GM19240 (cell line): ENCODE results near the gene SLC40A1.

Experiments
- DNase-seq: peaks from one replicate; pipeline ENCODE4 v3.0.0; 2011; ENCODE audit warnings: low spot score; ENCODE audit not compliant: insufficient read length

SLC40A1 gene

DNA sequence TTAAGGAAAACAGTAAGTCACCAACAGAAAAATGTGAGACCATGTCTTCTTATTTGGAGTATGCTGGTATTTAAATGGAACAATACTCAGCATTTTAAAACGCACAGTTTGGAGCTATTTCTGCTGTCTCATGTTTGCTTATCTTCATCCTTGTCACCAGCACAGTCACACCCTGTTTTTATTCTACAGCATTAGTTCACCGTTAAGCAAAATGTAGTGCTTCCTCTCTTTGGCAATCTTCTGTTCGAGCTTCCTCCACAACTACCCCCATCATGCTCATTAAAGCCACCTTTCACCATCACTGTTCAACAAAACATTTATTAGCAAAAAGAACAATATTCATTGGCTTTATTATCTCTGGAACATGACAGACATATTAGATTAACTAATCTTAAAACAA is 64.0 kb downstream of the SLC40A1 start:
- no peak for DNase-seq

- no peak for DNase-seq
These were observed 65.3 kb downstream of the SLC40A1 start for GRCh38 chr2:189515264-189515663.

- DNase-seq, result no peak
These were observed 66.5 kb downstream of the SLC40A1 start for GRCh38 chr2:189514104-189514503.

DNA sequence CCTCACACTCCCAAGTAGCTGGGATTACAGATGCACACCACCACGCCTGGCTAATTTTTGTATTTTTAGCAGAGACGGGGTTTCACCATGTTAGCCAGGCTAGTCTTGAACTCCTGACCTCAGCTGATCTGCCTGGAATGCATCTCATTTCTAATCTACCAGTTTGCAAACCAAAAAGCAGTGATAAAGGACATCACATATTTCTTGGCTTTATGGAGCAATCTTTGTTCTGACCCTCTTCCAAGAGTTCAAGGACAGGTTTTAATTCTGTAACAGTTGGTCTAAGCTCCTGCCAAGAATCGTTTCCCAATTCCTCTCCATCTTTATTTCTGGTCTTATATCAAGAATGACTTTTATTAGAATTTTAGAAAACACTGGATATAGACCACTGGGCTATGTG is 67.7 kb downstream of the SLC40A1 start:
- no peak for DNase-seq

GRCh38 chr2:189511960-189512319 is 68.6 kb downstream of the SLC40A1 start:
- DNase-seq, result no peak

GRCh38 chr2:189511210-189511959 is 69.2 kb downstream of the SLC40A1 start:
- no peak for DNase-seq
